HG03432 (cell line): ENCODE data around the gene SBK3.

Source experiments
- ATAC-seq: cut with Tn5 transposase; IDR thresholded peaks from one replicate; pipeline ENCODE4 v1.9.1; 2021; ENCODE audit warnings: mild to moderate bottlenecking, moderate library complexity; ENCODE audit not compliant: unreplicated experiment

Gene SBK3

GRCh38 chr19:55493052-55493644 lies 52.2 kb downstream of the SBK3 start:
- ATAC-seq: no peak

GRCh38 chr19:55492362-55492944 lies 52.9 kb downstream of the SBK3 start:
- no peak for ATAC-seq

- no peak for ATAC-seq
Measured at GRCh38 chr19:55491546-55492360, 53.6 kb downstream of the SBK3 start.
